ENCODE measurements around the gene ARHGAP24. TPM values are rescaled to one million over a fixed set of nuclear protein-coding genes. Genes with fewer than 3 reads are reported as not detected.

Gene ARHGAP24
- total and polyA plus RNA-seq, 2 donors (not counting 3 experiments of a cell fraction or from before 2014, with no cell fraction given), result 52.1 to 79.4 TPM

- no peak overlapping the region for H3K27ac ChIP-seq (ENCODE audit: insufficient read depth, low read depth, low read length)
- no peaks in the 10 kb centered on the region for H3K79me2 ChIP-seq (ENCODE audit: control insufficient read depth, insufficient read depth, low read length)
- no peak overlapping the region for H3K4me2 ChIP-seq (ENCODE audit: insufficient read depth, low read length)
- CTCF ChIA-PET, result no interaction called here
- intact Hi-C loops (cut with micrococcal nuclease), result no loop called here
- no peaks in the 10 kb centered on the region for H3K9me3 ChIP-seq (replicated peaks; ENCODE audit: control insufficient read depth, insufficient read depth, low read length)
- H3K36me3 ChIP-seq (ENCODE audit: control insufficient read depth in 2 of 2, extremely low read depth in 1 of 2, insufficient read depth in 2 of 2, low read length in 2 of 2), result no peaks in the 10 kb centered on the region
- FAIRE-seq (no peak), DNase-seq (ENCODE audit: low read depth, low spot score) (no peak)
- TF ChIP-seq FOS (IDR thresholded peaks at IDR 0.05; ENCODE audit: borderline replicate concordance, insufficient read depth, low read length) (no peak), CTCF (IDR thresholded peaks at IDR 0.05; ENCODE audit: extremely low read depth in 1 of 2, insufficient read depth in 1 of 2, low read depth in 1 of 2, low read length in 2 of 2) (no peak), POLR2A (IDR thresholded peaks at IDR 0.05; ENCODE audit: low read depth, low read length) (no peak), POLR2AphosphoS5 (IDR thresholded peaks at IDR 0.05; ENCODE audit: insufficient read depth, low read depth, low read length) (no peak), GATA2 (IDR thresholded peaks at IDR 0.05; ENCODE audit: insufficient read depth, insufficient read length, low read depth, low read length) (no peak), JUN (IDR thresholded peaks at IDR 0.05; ENCODE audit: borderline replicate concordance, insufficient read depth, insufficient read length, low read depth) (no peak), EZH2 (IDR thresholded peaks at IDR 0.05; ENCODE audit: borderline replicate concordance, low read depth, low read length, severe bottlenecking) (no peak), MAX (IDR thresholded peaks at IDR 0.05; ENCODE audit: insufficient read depth, insufficient read length) (no peak), MYC (IDR thresholded peaks at IDR 0.05; ENCODE audit: low read depth, low read length) (no peak)
- H3K4me1 ChIP-seq (ENCODE audit: control insufficient read depth, extremely low read depth, insufficient read depth, low read length), result no peaks in the 10 kb centered on the region
- H3K27me3 ChIP-seq (ENCODE audit: control insufficient read depth in 2 of 2, insufficient read depth in 2 of 2, low read length in 2 of 2), result peaks cover 22 to 34% of the 10 kb centered on the region in 2 experiments
- H3K4me3 ChIP-seq (replicated peaks in 1 of 3; ENCODE audit: insufficient read depth in 1 of 3, low read depth in 1 of 3, low read length in 3 of 3), result no peak overlapping the region
- H3K9ac ChIP-seq (replicated peaks; ENCODE audit: extremely low read depth, insufficient read depth, low read length), result no peak overlapping the region
- POLR2A ChIA-PET, result no interaction called here
- no peaks in the 10 kb centered on the region for H3K9me1 ChIP-seq (replicated peaks; ENCODE audit: control insufficient read depth, extremely low read depth, insufficient read depth, low read length)
- dilution Hi-C loops (cut with MboI; ENCODE audit: extremely low pct_ligation_motif_present, low sequenced_read_pairs), result no loop called here
- no peaks in the 10 kb centered on the region for H4K20me1 ChIP-seq (replicated peaks; ENCODE audit: control insufficient read depth, extremely low read depth, insufficient read depth, low read length)
- H2AFZ ChIP-seq (ENCODE audit: low read depth, low read length), result no peak overlapping the region
- no TSS peak for BruUV-seq (replicated peaks)
Observed at GRCh38 chr4:85673540-85673939, 198.6 kb downstream of the ARHGAP24 start.

All from endothelial cell of umbilical vein (primary cell).